Uterus (tissue), 2 donors: Measurements from ENCODE around the gene SLC28A2.

Source experiments
- POLR2A ChIP-seq, 2 donors: fragments of 450-650 bp; IDR thresholded peaks; one replicate each; pipeline ENCODE4 v1.6.1; 2016; ENCODE audit warnings: antibody characterized with exemption in 2 of 2, mild to moderate bottlenecking in 1 of 2, moderate library complexity in 1 of 2
- TF ChIP-seq, protein P1 (sequence below), 4 experiments: fragments of 200-600 bp in 2 of 4; fragments of 450-650 bp in 2 of 4; sonication (generic) in 2 of 4; IDR thresholded peaks; one replicate each; pipeline ENCODE4 v1.5.1; 2016 to 2019; ENCODE audit warnings: antibody characterized with exemption in 4 of 4, mild to moderate bottlenecking in 2 of 4, moderate library complexity in 1 of 4

DNA sequence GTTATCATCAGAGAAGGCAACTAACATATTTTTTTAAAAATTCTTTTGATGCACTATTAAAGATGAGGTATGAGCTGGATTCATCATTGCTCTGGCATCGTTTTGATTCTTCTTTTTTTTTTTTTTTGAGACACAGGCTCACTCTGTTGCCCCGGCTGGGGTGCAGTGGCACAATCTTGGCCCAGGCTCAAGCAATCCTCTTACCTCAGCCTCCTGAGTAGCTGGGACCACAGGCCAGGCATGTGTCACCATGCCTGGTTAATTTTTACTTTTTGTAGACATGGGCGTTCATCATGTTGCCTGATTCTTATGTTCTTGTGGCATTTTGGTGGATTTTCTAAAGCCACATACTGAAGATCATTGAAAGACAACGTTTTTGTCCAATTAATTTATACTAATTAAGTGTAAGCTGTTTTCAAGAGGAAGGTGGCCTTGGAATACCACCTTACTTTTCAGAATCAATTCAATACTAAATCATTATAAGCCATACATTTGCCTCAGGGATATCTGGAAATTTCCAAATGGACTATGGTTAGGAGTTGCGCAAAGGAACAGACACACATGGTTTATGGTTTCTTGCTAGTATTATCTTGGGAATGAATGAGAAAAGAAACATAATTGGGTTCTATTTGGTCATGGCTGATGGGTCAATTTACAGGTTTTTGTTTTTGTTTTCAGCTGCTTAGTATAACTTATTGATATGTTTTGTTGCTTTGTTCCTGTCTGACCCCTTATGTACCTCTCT, 22.8 kb downstream of the SLC28A2 start:
- no peak for TF ChIP-seq POLR2A (IDR thresholded peaks at IDR 0.05)
- TF ChIP-seq, protein P1, sequence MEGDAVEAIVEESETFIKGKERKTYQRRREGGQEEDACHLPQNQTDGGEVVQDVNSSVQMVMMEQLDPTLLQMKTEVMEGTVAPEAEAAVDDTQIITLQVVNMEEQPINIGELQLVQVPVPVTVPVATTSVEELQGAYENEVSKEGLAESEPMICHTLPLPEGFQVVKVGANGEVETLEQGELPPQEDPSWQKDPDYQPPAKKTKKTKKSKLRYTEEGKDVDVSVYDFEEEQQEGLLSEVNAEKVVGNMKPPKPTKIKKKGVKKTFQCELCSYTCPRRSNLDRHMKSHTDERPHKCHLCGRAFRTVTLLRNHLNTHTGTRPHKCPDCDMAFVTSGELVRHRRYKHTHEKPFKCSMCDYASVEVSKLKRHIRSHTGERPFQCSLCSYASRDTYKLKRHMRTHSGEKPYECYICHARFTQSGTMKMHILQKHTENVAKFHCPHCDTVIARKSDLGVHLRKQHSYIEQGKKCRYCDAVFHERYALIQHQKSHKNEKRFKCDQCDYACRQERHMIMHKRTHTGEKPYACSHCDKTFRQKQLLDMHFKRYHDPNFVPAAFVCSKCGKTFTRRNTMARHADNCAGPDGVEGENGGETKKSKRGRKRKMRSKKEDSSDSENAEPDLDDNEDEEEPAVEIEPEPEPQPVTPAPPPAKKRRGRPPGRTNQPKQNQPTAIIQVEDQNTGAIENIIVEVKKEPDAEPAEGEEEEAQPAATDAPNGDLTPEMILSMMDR (IDR thresholded peaks at IDR 0.05) = no peak
